K562 (cell line): ENCODE data around the gene CNOT2. TPM values are rescaled to one million over a fixed set of nuclear protein-coding genes. Genes with fewer than 3 reads are reported as not detected.

Source experiments
- ATAC-seq: fragments of 200-7000 bp; cut with Tn5 transposase; 3 replicates; pipeline ENCODE4 v1.9.1; 2020; ENCODE audit warnings: moderate library complexity
- BruUV-seq: library from RNA; stranded (reverse); fragments of 400-500 nt; replicated peaks from 2 replicates; lab custom pipeline; 2021; lab: Mats Ljungman, UMichigan
- CTCF ChIA-PET: fragments of 300-600 bp; formaldehyde crosslinking; extraction: SDS; loops from one replicate; lab custom pipeline; 2021; ENCODE audit warnings: low intra/inter-chr PET ratio; lab: Yijun Ruan, JAX
- POLR2A ChIA-PET: fragments of 300-600, 350-650 bp; sonication (Branson Sonifier 250); formaldehyde crosslinking; extraction: SDS; loops from one replicate; lab custom pipeline; 2021; ENCODE audit warnings: antibody characterized with exemption, inconsistent platforms; lab: Yijun Ruan, JAX
- DNase-seq, 4 experiments: peaks; one replicate each; pipeline versions ENCODE4 v3.0.0 to v3.0.0-alpha.2; 2011 to 2018; ENCODE audit warnings: low spot score in 3 of 4, mixed read lengths in 3 of 4; ENCODE audit errors: extremely low read depth in 1 of 4
- FAIRE-seq: peaks from 2 replicates; lab custom pipeline; 2011; peaks lifted over from hg19 to GRCh38; lab: Jason Lieb, UNC
- H2AFZ ChIP-seq: 2 replicates; pipeline ENCODE4 v1.6.0; 2011; ENCODE audit warnings: low read depth, low read length, control low read depth, inconsistent platforms
- H3K27ac ChIP-seq: fragments of 200-600 bp; 3 replicates; pipeline ENCODE4 v1.8.0; 2011; ENCODE audit warnings: low read depth, mild to moderate bottlenecking, control low read depth, inconsistent platforms, low read length, moderate library complexity, mixed read lengths; ENCODE audit errors: extremely low read depth
- H3K27me3 ChIP-seq, 2 experiments: fragments of 300-600 bp in 1 of 2; 2 replicates in 1 of 2; 3 replicates in 1 of 2; pipeline versions ENCODE4 v1.6.0 to v1.8.0; 2011; ENCODE audit warnings: inconsistent platforms in 2 of 2, low read length in 2 of 2, mild to moderate bottlenecking in 1 of 2, mixed read lengths in 1 of 2, moderate library complexity in 1 of 2; ENCODE audit not compliant: control insufficient read depth in 2 of 2, insufficient read depth in 2 of 2
- H3K36me3 ChIP-seq: fragments of 300-600 bp; 3 replicates; pipeline ENCODE4 v1.8.0; 2011; ENCODE audit warnings: mild to moderate bottlenecking, low read length, inconsistent platforms; ENCODE audit not compliant: control insufficient read depth, insufficient read depth
- H3K4me1 ChIP-seq, 2 experiments: fragments of 200-600 bp in 1 of 2; replicated peaks in 1 of 2; 2 replicates in 1 of 2; 3 replicates in 1 of 2; pipeline versions ENCODE4 v1.5.1 to v1.8.0; 2011; ENCODE audit warnings: inconsistent platforms in 2 of 2, low read length in 2 of 2, mild to moderate bottlenecking in 1 of 2, mixed read lengths in 1 of 2, moderate library complexity in 1 of 2; ENCODE audit not compliant: control insufficient read depth in 2 of 2, insufficient read depth in 2 of 2
- H3K4me2 ChIP-seq: 2 replicates; pipeline ENCODE4 v1.6.1; 2011; ENCODE audit warnings: low read length, control low read depth, inconsistent platforms, mixed read lengths; ENCODE audit not compliant: insufficient read depth
- H3K4me3 ChIP-seq: fragments of 200-600 bp; sonication (generic), shearing (Covaris generic); 2 replicates; pipeline ENCODE4 v1.5.1; 2016; ENCODE audit warnings: control low read depth, inconsistent platforms
- H3K79me2 ChIP-seq: fragments of 200-600 bp; 3 replicates; pipeline ENCODE4 v1.8.0; 2011; ENCODE audit warnings: low read length, inconsistent platforms; ENCODE audit not compliant: control insufficient read depth, insufficient read depth
- H3K9ac ChIP-seq, 2 experiments: 2 replicates each; pipeline versions ENCODE4 v1.6.0 to v1.6.1; 2011; ENCODE audit warnings: low read depth in 2 of 2, low read length in 2 of 2, control low read depth in 1 of 2, inconsistent platforms in 1 of 2, mild to moderate bottlenecking in 1 of 2, mixed read lengths in 1 of 2; ENCODE audit not compliant: insufficient read depth in 1 of 2
- H3K9me1 ChIP-seq: one replicate; pipeline ENCODE4 v1.6.0; 2011; ENCODE audit warnings: inconsistent platforms, mild to moderate bottlenecking, low read length, moderate library complexity; ENCODE audit not compliant: control insufficient read depth, insufficient read depth
- H3K9me3 ChIP-seq: replicated peaks from 2 replicates; pipeline ENCODE4 v1.5.1; 2011; ENCODE audit warnings: low read depth, low read length, inconsistent platforms; ENCODE audit not compliant: control insufficient read depth, insufficient read depth
- H4K20me1 ChIP-seq: replicated peaks from 2 replicates; pipeline ENCODE4 v1.6.1; 2011; ENCODE audit warnings: low read length, inconsistent platforms, mixed read lengths; ENCODE audit not compliant: control insufficient read depth, insufficient read depth
- DACH1 ChIP-seq: fragments of 450-650 bp; IDR thresholded peaks from 2 replicates; pipeline ENCODE4 v1.6.1; 2018; ENCODE audit not compliant: partially characterized antibody
- GABPA ChIP-seq: fragments of 200-800 bp; sonication (Bioruptor generic); conservative IDR thresholded peaks from 2 replicates; pipeline ENCODE4 v1.6.1; 2016; ENCODE audit warnings: low read depth, missing genetic modification characterization, missing compliant biosample characterization
- HES1 ChIP-seq: fragments of 450-650 bp; IDR thresholded peaks from 2 replicates; pipeline ENCODE4 v1.6.1; 2016; ENCODE audit warnings: low read depth, mild to moderate bottlenecking, moderate library complexity
- IRF9 ChIP-seq: fragments of 450-650 bp; IDR thresholded peaks from 2 replicates; pipeline ENCODE4 v1.6.1; 2016; ENCODE audit warnings: missing biosample characterization, missing genetic modification characterization
- RBM15 ChIP-seq: fragments of 200-400 bp; formaldehyde crosslinking; IDR thresholded peaks from 2 replicates; pipeline ENCODE4 v1.6.1; 2018; ENCODE audit warnings: mild to moderate bottlenecking, low read length, moderate library complexity; ENCODE audit not compliant: insufficient read depth
- ZNF224 ChIP-seq: sonication (generic); formaldehyde crosslinking; IDR thresholded peaks from 2 replicates; pipeline ENCODE4 v1.8.0; 2022; ENCODE audit warnings: mild to moderate bottlenecking, missing genetic modification reagents
- ZNF512 ChIP-seq: IDR thresholded peaks from 2 replicates; pipeline ENCODE4 v1.6.1; 2016; ENCODE audit warnings: missing genetic modification characterization, missing compliant biosample characterization
- whole genome bisulfite sequencing: fragments of 100-300 bp; shearing (Covaris generic); methylation state at CpG from one replicate; pipeline ENCODE4 v1.1.6; 2016; ENCODE audit warnings: low coverage, mixed read lengths; ENCODE audit not compliant: insufficient coverage; ENCODE audit errors: missing lambda C conversion rate; 5-methylcytosine and 5-hydroxymethylcytosine counted together
- in situ Hi-C: fragments of 300-500 bp; cut with MboI; formaldehyde crosslinking; loops from 4 replicates; pipeline ENCODE4 v1.15.0; 2018; ENCODE audit warnings: inconsistent platforms, mixed read lengths
- intact Hi-C: fragments of 100-400 bp; cut with micrococcal nuclease; formaldehyde crosslinking; loops from 2 replicates; pipeline ENCODE4 v1.14.2; 2022
- polyA plus RNA-seq, 8 experiments: library from polyadenylated mRNA; depleted of rRNA in 4 of 8; stranded (reverse) in 5 of 8; unstranded in 3 of 8; fragments of >200 nt; fragmentation: Nextera tagmentation in 2 of 8; fragmentation: Illumina TruSeq in 1 of 8; extraction: Ambion mirVana in 2 of 8; extraction: Trizol in 1 of 8; gene quantifications; 2 replicates each; pipeline versions ENCODE4 v1.2.1 to v1.2.3, GENCODE V29; 2011 to 2014; ENCODE audit warnings: inconsistent platforms in 1 of 8, missing spikeins in 1 of 8
- total RNA-seq, 7 experiments: library from RNA; depleted of rRNA in 6 of 7; stranded (reverse); fragments of >200 nt in 6 of 7; fragmentation: Illumina TruSeq in 2 of 7; extraction: Trizol in 2 of 7; gene quantifications; 2 replicates each; pipeline versions ENCODE4 v1.2.1 to v1.2.3, GENCODE V29; 2011 to 2021; ENCODE audit warnings: low replicate concordance in 1 of 7

The CNOT2 gene
- total and polyA plus RNA-seq, 9 of the 15 experiments (the other 6 are each of a cell fraction or from before 2014, with no cell fraction given): 43.6 to 119 (median 84.4) TPM

GRCh38 chr12:70283232-70283631 is 40.0 kb downstream of the CNOT2 start:
- Histone ChIP-seq H3K79me2 (peaks cover 58% of the 10 kb centered on the region), H3K4me2 (no peak overlapping the region), H3K4me1 (no peaks in the 10 kb centered on the region), H2AFZ (no peak overlapping the region), H3K4me3 (no peak overlapping the region), H3K9ac (no peak overlapping the region), H3K27me3 (no peaks in the 10 kb centered on the region), H3K36me3 (peaks cover 27% of the 10 kb centered on the region; the same call in 2 of the 3 replicates), H3K9me3 (no peaks in the 10 kb centered on the region), H3K27ac (no peak overlapping the region), H3K9me1 (no peaks in the 10 kb centered on the region), H4K20me1 (no peaks in the 10 kb centered on the region)
- ATAC-seq: no peak
- ChIA-PET POLR2A (interaction anchor here (0.7 to 1.4 kb wide), 2 partner anchors 8 to 10 kb away, joined by 3 to 4 read pairs; no protein-coding TSS in a partner anchor), CTCF (no interaction called here)
- intact Hi-C loops: no loop called here
- 90% methylated on average over 3 of the region's 3 CpGs for WGBS
- DNase-seq: no peak
- FAIRE-seq: no peak
- in situ Hi-C loops: no loop called here
- no TSS peak for BruUV-seq
- TF ChIP-seq HES1: no peak
- TF ChIP-seq DACH1: peak; percentile 81
- TF ChIP-seq, all 486 proteins: peak for 1

GRCh38 chr12:70288817-70289216 is 45.6 kb downstream of the CNOT2 start:
- Histone ChIP-seq H3K4me2 (no peak overlapping the region), H3K9ac (no peak overlapping the region), H3K9me1 (no peaks in the 10 kb centered on the region), H3K36me3 (peaks cover 23% of the 10 kb centered on the region; the same call in 2 of the 3 replicates), H3K9me3 (no peaks in the 10 kb centered on the region), H3K4me1 (peaks cover 0 to 3% of the 10 kb centered on the region in 2 experiments; a peak in 1 of 5 replicates), H3K4me3 (no peak overlapping the region), H3K27me3 (no peaks in the 10 kb centered on the region), H2AFZ (no peak overlapping the region), H3K27ac (no peak overlapping the region), H3K79me2 (peaks cover 73% of the 10 kb centered on the region), H4K20me1 (no peaks in the 10 kb centered on the region)
- in situ Hi-C loops (no loop called here), intact Hi-C loops (no loop called here)
- DNase-seq (no peak), ATAC-seq (no peak), FAIRE-seq (no peak)
- ChIA-PET CTCF (no interaction called here), POLR2A (interaction anchor here (1.0 kb wide), 1 partner anchor 26 kb away, joined by 4 read pairs; no protein-coding TSS in a partner anchor)
- no TSS peak for BruUV-seq
- TF ChIP-seq GABPA (tag) (no peak), ZNF224 (CRISPR knock-in tag) (no peak), ZNF512 (tag) (peak; percentile 60; the same call in 1 of the 2 replicates), RBM15 (no peak), IRF9 (tag) (no peak)
- 100% methylated on average over 2 of the region's 2 CpGs for WGBS
